NT2/D1 (cell line): Measurements from ENCODE around the gene NPNT.

Experiments used
- DNase-seq: peaks from one replicate; pipeline ENCODE4 v3.0.0-alpha.2; 2011; ENCODE audit warnings: low read depth, low spot score
- H3K27me3 ChIP-seq: 2 replicates; pipeline ENCODE4 v1.6.0; 2011; ENCODE audit warnings: mild to moderate bottlenecking; ENCODE audit not compliant: insufficient read length, insufficient read depth
- H3K36me3 ChIP-seq: 2 replicates; pipeline ENCODE4 v1.6.1; 2011; ENCODE audit warnings: mild to moderate bottlenecking, low read length, mixed read lengths; ENCODE audit not compliant: insufficient read depth, insufficient read length
- H3K4me1 ChIP-seq: 2 replicates; pipeline ENCODE4 v1.5.1; 2011; ENCODE audit not compliant: insufficient read depth, insufficient read length
- H3K4me3 ChIP-seq: 2 replicates; pipeline ENCODE4 v1.5.1; 2011; ENCODE audit warnings: low read depth; ENCODE audit not compliant: insufficient read length
- H3K9ac ChIP-seq: 2 replicates; pipeline ENCODE4 v1.6.0; 2011; ENCODE audit warnings: low read depth; ENCODE audit not compliant: insufficient read length
- H3K9me3 ChIP-seq: 2 replicates; pipeline ENCODE4 v1.5.1; 2011; ENCODE audit warnings: mild to moderate bottlenecking, low read length; ENCODE audit not compliant: insufficient read depth
- SUZ12 ChIP-seq: IDR thresholded peaks from 2 replicates; pipeline ENCODE4 v1.6.1; 2011; ENCODE audit not compliant: insufficient read length, insufficient read depth; ENCODE audit errors: extremely low read depth
- YY1 ChIP-seq: IDR thresholded peaks from 2 replicates; pipeline ENCODE4 v1.6.1; 2011; ENCODE audit not compliant: insufficient read length, insufficient read depth
- ZNF274 ChIP-seq: IDR thresholded peaks from 2 replicates; pipeline ENCODE4 v1.6.1; 2011; ENCODE audit warnings: mild to moderate bottlenecking, low read depth, low read length

The NPNT gene

GRCh38 chr4:105896984-105897775, 1.9 kb downstream of the NPNT start:
- Histone ChIP-seq H3K4me3 (no peak overlapping the region), H3K9ac (no peak overlapping the region), H3K27me3 (peaks cover 67% of the 10 kb centered on the region), H3K4me1 (no peaks in the 10 kb centered on the region), H3K36me3 (no peaks in the 10 kb centered on the region), H3K9me3 (no peaks in the 10 kb centered on the region)
- TF ChIP-seq YY1 (no peak), SUZ12 (no peak), ZNF274 (no peak)
- DNase-seq, result no peak

- no peak for DNase-seq
- Histone ChIP-seq H3K4me3 (no peak overlapping the region), H3K36me3 (no peaks in the 10 kb centered on the region), H3K27me3 (peaks cover 37% of the 10 kb centered on the region), H3K9me3 (no peaks in the 10 kb centered on the region), H3K9ac (no peak overlapping the region), H3K4me1 (no peaks in the 10 kb centered on the region)
- no peak for TF ChIP-seq YY1
- TF ChIP-seq ZNF274, result no peak
- TF ChIP-seq SUZ12, result no peak
Measured at GRCh38 chr4:105900541-105900940, 5.3 kb downstream of the NPNT start.

- Histone ChIP-seq H3K9ac (no peak overlapping the region), H3K27me3 (peaks cover 16% of the 10 kb centered on the region), H3K4me3 (no peak overlapping the region), H3K9me3 (no peaks in the 10 kb centered on the region), H3K4me1 (no peaks in the 10 kb centered on the region), H3K36me3 (no peaks in the 10 kb centered on the region)
- no peak for TF ChIP-seq ZNF274
- no peak for DNase-seq
Measured at GRCh38 chr4:105902550-105903262, 7.4 kb downstream of the NPNT start.

- Histone ChIP-seq H3K27me3 (no peaks in the 10 kb centered on the region), H3K9ac (no peak overlapping the region), H3K4me3 (no peak overlapping the region), H3K4me1 (no peaks in the 10 kb centered on the region), H3K9me3 (no peaks in the 10 kb centered on the region), H3K36me3 (no peaks in the 10 kb centered on the region)
- DNase-seq, result no peak
- no peak for TF ChIP-seq YY1
- no peak for TF ChIP-seq SUZ12
- TF ChIP-seq ZNF274, result no peak
Measured at GRCh38 chr4:105909787-105910281, 14.6 kb downstream of the NPNT start.

GRCh38 chr4:105911426-105911825, 16.2 kb downstream of the NPNT start:
- Histone ChIP-seq H3K9me3 (no peaks in the 10 kb centered on the region), H3K9ac (no peak overlapping the region), H3K4me3 (no peak overlapping the region), H3K36me3 (no peaks in the 10 kb centered on the region), H3K4me1 (no peaks in the 10 kb centered on the region), H3K27me3 (no peaks in the 10 kb centered on the region)
- TF ChIP-seq YY1, result no peak
- no peak for TF ChIP-seq SUZ12
- no peak for TF ChIP-seq ZNF274
- DNase-seq, result no peak

- TF ChIP-seq SUZ12, result no peak
- no peak for TF ChIP-seq YY1
- TF ChIP-seq ZNF274, result no peak
- H3K27me3 ChIP-seq, result no peaks in the 10 kb centered on the region
- H3K4me1 ChIP-seq, result no peaks in the 10 kb centered on the region
- H3K4me3 ChIP-seq, result no peak overlapping the region
- no peak for DNase-seq
- no peaks in the 10 kb centered on the region for H3K36me3 ChIP-seq
- H3K9me3 ChIP-seq, result no peaks in the 10 kb centered on the region
- H3K9ac ChIP-seq, result no peak overlapping the region
Measured at GRCh38 chr4:105912633-105913032, 17.4 kb downstream of the NPNT start.

- Histone ChIP-seq H3K36me3 (no peaks in the 10 kb centered on the region), H3K4me1 (no peaks in the 10 kb centered on the region), H3K9me3 (no peaks in the 10 kb centered on the region), H3K9ac (no peak overlapping the region), H3K27me3 (no peaks in the 10 kb centered on the region), H3K4me3 (no peak overlapping the region)
- no peak for DNase-seq
- TF ChIP-seq ZNF274, result no peak
- TF ChIP-seq SUZ12, result no peak
- TF ChIP-seq YY1, result no peak
Measured at GRCh38 chr4:105917171-105917685, 22.0 kb downstream of the NPNT start.
